ENCODE results near the gene GNG2. TPM values are rescaled to one million over a fixed set of nuclear protein-coding genes. Genes with fewer than 3 reads are reported as not detected.
A peak's percentile ranks its signal among the peaks of the same experiment; 100 is the strongest.

The GNG2 gene
- total RNA-seq (2014; rRNA removed; shearing (Covaris generic)) (22.3 and 24.0 TPM in 2 replicates), total RNA-seq (2022) (32.0 and 40.9 TPM in 2 replicates), Bru-seq, nascent RNA (percentile 64 among the genes with signal in this experiment), BruChase-seq, experiment 1, labeled RNA remaining after a 6-hour chase (percentile 53 among the genes with signal in this experiment), BruChase-seq, experiment 2, labeled RNA remaining after a 2-hour chase (percentile 56 among the genes with signal in this experiment)
- long read RNA-seq, transcript GNG2-213 (4 exons, 2,125 nt): major isoform, 19 of 45 reads
- long read RNA-seq, partial matches to known transcripts: 0 of 45 reads
- long read RNA-seq, other reads (novel, unspliced or antisense): 23 of 45 reads

DNA sequence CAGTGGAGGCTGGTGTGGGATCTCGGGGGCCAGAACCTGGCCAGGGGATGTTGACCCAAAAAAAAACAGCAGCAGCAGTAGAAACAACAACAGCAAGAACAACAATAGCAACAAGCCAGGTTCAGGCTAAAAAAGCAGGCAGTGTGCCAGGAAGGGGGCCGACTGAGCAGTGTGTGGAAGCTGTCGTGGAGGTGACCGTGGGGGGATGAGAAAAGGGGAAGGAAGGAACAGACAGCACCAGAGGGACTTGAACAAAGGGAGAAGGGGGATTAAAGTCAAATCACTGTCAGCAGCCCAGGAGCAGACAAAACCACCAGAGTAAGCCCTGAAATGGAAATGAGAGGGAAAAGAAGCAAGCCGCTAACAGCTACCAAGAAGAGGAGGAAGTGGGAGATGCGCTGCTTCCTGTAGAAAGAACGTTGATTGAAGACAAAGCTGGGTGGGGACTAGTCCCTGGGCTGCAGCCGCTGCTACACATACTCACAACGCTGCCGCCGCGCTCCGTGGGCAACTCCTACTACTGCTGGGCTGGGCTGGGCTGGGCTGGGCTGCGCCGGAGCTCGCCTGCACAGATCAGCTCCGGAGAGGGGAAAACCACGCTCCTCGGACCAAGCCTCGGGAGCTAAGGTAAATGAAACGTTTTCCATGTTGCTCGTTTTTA lies at the start of gene GNG2:
TSS of gene GNG2 (plus strand) at position 449 of the 661 bp plus-strand sequence. CDS start 90,067 bp downstream, outside the sequence.
- H3K4me1 ChIP-seq (ENCODE audit: insufficient read depth, low read length, poor library complexity, severe bottlenecking): peaks cover 28% of the 10 kb centered on the region

DNA sequence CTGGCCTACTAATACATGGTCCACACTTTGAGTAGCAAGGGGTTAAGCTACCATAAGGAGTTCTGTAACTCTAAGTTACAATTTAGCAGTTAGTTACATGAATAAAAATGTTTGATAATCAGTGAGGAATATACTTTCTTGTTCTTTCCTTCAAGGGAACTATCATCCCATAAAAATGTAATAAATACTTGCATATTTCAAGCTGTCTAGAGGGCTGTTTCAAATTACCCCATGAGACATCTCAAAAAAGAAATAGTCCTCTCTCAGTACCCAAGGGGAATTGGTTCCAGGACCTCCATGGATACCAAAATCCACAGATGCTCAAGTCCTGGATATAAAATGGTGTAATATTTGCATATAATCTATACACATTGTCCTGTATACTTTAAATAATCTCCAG lies 48.7 kb upstream of the GNG2 start:
- no peak overlapping the region for H3K4me3 ChIP-seq (ENCODE audit: low read depth, low read length, poor library complexity, severe bottlenecking)
- no peak for DNase-seq (ENCODE audit: low spot score)
- no peaks in the 10 kb centered on the region for H4K20me1 ChIP-seq (ENCODE audit: insufficient read depth, low read length)
- no peaks in the 10 kb centered on the region for H3K79me2 ChIP-seq (ENCODE audit: insufficient read depth, low read depth, low read length)
- no peaks in the 10 kb centered on the region for H3K9me2 ChIP-seq (ENCODE audit: insufficient read depth, low read length)
- H2AFZ ChIP-seq (ENCODE audit: low read length): no peak overlapping the region
- no TSS peak for BruUV-seq (replicated peaks)
- POLR2A ChIA-PET: interaction anchor here (0.7 kb wide), 2 partner anchors 49 to 160 kb away, joined by 3 to 5 read pairs; no protein-coding TSS in a partner anchor
- H3K36me3 ChIP-seq (ENCODE audit: insufficient read depth, low read length): no peaks in the 10 kb centered on the region
- H3K4me2 ChIP-seq (ENCODE audit: low read length): no peak overlapping the region
- TF ChIP-seq, protein P1, sequence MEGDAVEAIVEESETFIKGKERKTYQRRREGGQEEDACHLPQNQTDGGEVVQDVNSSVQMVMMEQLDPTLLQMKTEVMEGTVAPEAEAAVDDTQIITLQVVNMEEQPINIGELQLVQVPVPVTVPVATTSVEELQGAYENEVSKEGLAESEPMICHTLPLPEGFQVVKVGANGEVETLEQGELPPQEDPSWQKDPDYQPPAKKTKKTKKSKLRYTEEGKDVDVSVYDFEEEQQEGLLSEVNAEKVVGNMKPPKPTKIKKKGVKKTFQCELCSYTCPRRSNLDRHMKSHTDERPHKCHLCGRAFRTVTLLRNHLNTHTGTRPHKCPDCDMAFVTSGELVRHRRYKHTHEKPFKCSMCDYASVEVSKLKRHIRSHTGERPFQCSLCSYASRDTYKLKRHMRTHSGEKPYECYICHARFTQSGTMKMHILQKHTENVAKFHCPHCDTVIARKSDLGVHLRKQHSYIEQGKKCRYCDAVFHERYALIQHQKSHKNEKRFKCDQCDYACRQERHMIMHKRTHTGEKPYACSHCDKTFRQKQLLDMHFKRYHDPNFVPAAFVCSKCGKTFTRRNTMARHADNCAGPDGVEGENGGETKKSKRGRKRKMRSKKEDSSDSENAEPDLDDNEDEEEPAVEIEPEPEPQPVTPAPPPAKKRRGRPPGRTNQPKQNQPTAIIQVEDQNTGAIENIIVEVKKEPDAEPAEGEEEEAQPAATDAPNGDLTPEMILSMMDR (conservative IDR thresholded peaks at IDR 0.05; ENCODE audit: low read length): no peak
- no peak for TF ChIP-seq EZH2phosphoT487 (IDR thresholded peaks at IDR 0.05; ENCODE audit: borderline replicate concordance, low read depth, low read length)
- H3K27ac ChIP-seq (ENCODE audit: low read depth, low read length, poor library complexity, severe bottlenecking): no peak overlapping the region
- no peaks in the 10 kb centered on the region for H3K4me1 ChIP-seq (ENCODE audit: insufficient read depth, low read length, poor library complexity, severe bottlenecking)
- H3K9me3 ChIP-seq (ENCODE audit: low read length): no peaks in the 10 kb centered on the region
- CTCF ChIA-PET (ENCODE audit: unreplicated experiment): no interaction called here
- intact Hi-C loops (cut with micrococcal nuclease; ENCODE audit: unreplicated experiment): no loop called here

More for the DNA sequence above, at the start of gene GNG2:
- Histone ChIP-seq H3K4me3 (ENCODE audit: low read depth, low read length, poor library complexity, severe bottlenecking) (peak within 1 kb of the TSS; percentile 70), H3K79me2 (ENCODE audit: insufficient read depth, low read depth, low read length) (peaks cover 39% of the 10 kb centered on the region), H2AFZ (ENCODE audit: low read length) (peak within 1 kb of the TSS; percentile 76), H4K20me1 (ENCODE audit: insufficient read depth, low read length) (no peaks in the 10 kb centered on the region), H3K4me2 (ENCODE audit: low read length) (peak within 1 kb of the TSS; percentile 94), H3K9me3 (ENCODE audit: low read length) (no peaks in the 10 kb centered on the region), H3K27ac (ENCODE audit: low read depth, low read length, poor library complexity, severe bottlenecking) (peak within 1 kb of the TSS; percentile 59), H3K9me2 (ENCODE audit: insufficient read depth, low read length) (no peaks in the 10 kb centered on the region), H3K36me3 (ENCODE audit: insufficient read depth, low read length) (no peaks in the 10 kb centered on the region)
- intact Hi-C loops (cut with micrococcal nuclease; ENCODE audit: unreplicated experiment): loop anchor here (1.0 to 5.0 kb wide), 3 partner anchors 13 to 272 kb away; partner anchors contain the start of gene RTRAF
- no peak for TF ChIP-seq EZH2phosphoT487 (IDR thresholded peaks at IDR 0.05; ENCODE audit: borderline replicate concordance, low read depth, low read length)
- TF ChIP-seq, protein P1 (conservative IDR thresholded peaks at IDR 0.05; ENCODE audit: low read length): no peak
- CTCF ChIA-PET (ENCODE audit: unreplicated experiment): no interaction called here
- no TSS peak for BruUV-seq (replicated peaks)
- POLR2A ChIA-PET: interaction anchor here (0.6 to 4.8 kb wide), 13 partner anchors 8 to 307 kb away, joined by 3 to 55 read pairs (median 3); no protein-coding TSS in a partner anchor
- peak; percentile 89 for DNase-seq (ENCODE audit: low spot score)

Measured in OCI-LY7 (cell line).